PFSK-1 (cell line): Measurements from ENCODE around the gene EFCAB8.

Source experiments
- POLR2AphosphoS5 ChIP-seq: IDR thresholded peaks from 2 replicates; pipeline ENCODE4 v1.6.1; 2012; ENCODE audit warnings: low read depth, mild to moderate bottlenecking, control low read depth, low read length, moderate library complexity
- TF ChIP-seq, protein P1 (sequence below), 2 experiments: IDR thresholded peaks; 2 replicates each; pipeline versions ENCODE4 v1.6.1 to v1.8.0; 2011 to 2012; ENCODE audit warnings: low read depth in 2 of 2, low read length in 2 of 2, control low read depth in 1 of 2, inconsistent platforms in 1 of 2, mild to moderate bottlenecking in 1 of 2, moderate library complexity in 1 of 2; ENCODE audit not compliant: insufficient read depth in 1 of 2

DNA sequence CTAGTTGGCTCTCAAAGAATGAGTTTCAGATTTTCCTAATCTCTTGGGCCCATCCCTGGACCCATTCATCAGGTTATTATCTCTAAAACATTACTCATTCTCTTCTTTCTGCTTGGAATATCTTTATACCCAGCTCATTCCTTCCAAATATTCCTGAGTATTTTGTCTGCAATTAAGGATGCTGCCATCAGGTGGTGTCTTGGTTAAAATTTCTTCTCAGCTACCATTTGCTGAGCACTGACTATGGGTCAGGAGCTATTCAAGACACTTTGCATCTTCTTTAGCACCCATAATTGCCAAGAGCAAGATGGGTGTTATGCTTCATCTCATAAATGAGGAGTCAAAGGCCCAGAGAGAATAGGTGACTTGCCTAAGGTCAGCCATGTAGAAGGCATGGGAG is 137.1 kb downstream of the EFCAB8 start:
- TF ChIP-seq POLR2AphosphoS5: no peak
- TF ChIP-seq, protein P1, sequence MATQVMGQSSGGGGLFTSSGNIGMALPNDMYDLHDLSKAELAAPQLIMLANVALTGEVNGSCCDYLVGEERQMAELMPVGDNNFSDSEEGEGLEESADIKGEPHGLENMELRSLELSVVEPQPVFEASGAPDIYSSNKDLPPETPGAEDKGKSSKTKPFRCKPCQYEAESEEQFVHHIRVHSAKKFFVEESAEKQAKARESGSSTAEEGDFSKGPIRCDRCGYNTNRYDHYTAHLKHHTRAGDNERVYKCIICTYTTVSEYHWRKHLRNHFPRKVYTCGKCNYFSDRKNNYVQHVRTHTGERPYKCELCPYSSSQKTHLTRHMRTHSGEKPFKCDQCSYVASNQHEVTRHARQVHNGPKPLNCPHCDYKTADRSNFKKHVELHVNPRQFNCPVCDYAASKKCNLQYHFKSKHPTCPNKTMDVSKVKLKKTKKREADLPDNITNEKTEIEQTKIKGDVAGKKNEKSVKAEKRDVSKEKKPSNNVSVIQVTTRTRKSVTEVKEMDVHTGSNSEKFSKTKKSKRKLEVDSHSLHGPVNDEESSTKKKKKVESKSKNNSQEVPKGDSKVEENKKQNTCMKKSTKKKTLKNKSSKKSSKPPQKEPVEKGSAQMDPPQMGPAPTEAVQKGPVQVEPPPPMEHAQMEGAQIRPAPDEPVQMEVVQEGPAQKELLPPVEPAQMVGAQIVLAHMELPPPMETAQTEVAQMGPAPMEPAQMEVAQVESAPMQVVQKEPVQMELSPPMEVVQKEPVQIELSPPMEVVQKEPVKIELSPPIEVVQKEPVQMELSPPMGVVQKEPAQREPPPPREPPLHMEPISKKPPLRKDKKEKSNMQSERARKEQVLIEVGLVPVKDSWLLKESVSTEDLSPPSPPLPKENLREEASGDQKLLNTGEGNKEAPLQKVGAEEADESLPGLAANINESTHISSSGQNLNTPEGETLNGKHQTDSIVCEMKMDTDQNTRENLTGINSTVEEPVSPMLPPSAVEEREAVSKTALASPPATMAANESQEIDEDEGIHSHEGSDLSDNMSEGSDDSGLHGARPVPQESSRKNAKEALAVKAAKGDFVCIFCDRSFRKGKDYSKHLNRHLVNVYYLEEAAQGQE (IDR thresholded peaks at IDR 0.05; ENCODE audit: insufficient read depth in 1 of 2, low read depth in 2 of 2, low read length in 2 of 2): no peak
